Upper lobe of left lung (tissue), 4 donors: ENCODE measurements around the gene FLAD1.

Experiments
- EP300 ChIP-seq, 4 donors: sonication (generic); formaldehyde crosslinking; IDR thresholded peaks; one replicate each; pipeline ENCODE4 v1.5.1; 2017; ENCODE audit warnings: antibody characterized with exemption in 4 of 4, control low read depth in 2 of 4
- TF ChIP-seq, protein P1 (sequence below), 6 experiments: fragments of 450-650 bp in 4 of 6; fragments of 200-600 bp in 2 of 6; sonication (generic) in 2 of 6; IDR thresholded peaks; one replicate each; pipeline ENCODE4 v1.5.1; 2016 to 2019; ENCODE audit warnings: antibody characterized with exemption in 6 of 6

DNA sequence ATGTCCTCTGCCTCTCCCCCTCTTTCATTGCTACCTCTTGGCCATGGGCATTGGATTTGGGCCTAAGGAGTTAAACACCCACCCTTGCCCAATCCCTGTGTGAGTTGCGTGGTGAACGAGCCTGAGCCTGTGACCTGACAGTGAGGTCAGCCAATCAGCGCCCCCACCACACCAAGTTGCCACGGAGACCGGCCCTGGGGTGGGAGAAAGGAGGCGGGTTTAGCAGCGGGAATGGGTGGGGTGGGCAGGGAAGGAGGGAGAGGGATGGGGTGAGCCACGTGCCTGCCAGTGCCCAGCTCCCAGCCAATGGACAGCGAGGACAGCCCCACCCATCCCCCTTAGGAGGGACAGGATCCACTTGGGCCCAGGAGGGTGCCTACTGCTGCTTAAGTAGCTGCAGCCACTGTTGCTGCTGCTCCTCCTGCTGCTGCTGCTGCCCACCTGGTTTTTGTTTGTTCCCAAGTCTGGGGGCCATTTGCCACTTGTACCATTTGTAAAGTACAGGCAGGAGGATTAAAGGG is 28.9 kb downstream of the FLAD1 start:
- TF ChIP-seq EP300 (IDR thresholded peaks at IDR 0.05): no peak
- TF ChIP-seq, protein P1, sequence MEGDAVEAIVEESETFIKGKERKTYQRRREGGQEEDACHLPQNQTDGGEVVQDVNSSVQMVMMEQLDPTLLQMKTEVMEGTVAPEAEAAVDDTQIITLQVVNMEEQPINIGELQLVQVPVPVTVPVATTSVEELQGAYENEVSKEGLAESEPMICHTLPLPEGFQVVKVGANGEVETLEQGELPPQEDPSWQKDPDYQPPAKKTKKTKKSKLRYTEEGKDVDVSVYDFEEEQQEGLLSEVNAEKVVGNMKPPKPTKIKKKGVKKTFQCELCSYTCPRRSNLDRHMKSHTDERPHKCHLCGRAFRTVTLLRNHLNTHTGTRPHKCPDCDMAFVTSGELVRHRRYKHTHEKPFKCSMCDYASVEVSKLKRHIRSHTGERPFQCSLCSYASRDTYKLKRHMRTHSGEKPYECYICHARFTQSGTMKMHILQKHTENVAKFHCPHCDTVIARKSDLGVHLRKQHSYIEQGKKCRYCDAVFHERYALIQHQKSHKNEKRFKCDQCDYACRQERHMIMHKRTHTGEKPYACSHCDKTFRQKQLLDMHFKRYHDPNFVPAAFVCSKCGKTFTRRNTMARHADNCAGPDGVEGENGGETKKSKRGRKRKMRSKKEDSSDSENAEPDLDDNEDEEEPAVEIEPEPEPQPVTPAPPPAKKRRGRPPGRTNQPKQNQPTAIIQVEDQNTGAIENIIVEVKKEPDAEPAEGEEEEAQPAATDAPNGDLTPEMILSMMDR (IDR thresholded peaks at IDR 0.05): no peak
